Measurements from ENCODE around the gene COL24A1.
"Not testable (repeated sequence)": the region's sequence is repeated elsewhere in the genome, so short reads cannot be mapped to it uniquely, and the experiment has no call there.

The COL24A1 gene

DNA sequence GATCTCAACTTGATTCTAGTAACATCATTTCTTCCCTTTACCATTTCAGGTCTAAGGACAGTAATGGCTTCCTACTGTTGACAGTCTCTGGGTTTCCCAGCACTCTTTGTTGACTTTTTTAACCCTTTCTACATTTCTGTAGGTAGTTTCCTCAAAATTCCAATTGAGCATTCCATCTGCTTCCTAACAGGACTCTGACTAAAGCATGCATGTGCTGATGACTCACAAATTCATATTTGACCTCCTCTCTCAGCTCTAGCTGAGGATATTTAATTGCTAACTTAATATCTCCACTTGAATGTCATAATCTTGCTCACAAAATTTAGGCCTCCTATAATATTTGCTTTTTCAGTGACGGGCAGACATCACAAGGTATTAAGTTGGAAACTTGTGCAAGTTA is 355.1 kb downstream of the COL24A1 start:
- DNase-seq (ENCODE audit: low spot score), result no peak

DNA sequence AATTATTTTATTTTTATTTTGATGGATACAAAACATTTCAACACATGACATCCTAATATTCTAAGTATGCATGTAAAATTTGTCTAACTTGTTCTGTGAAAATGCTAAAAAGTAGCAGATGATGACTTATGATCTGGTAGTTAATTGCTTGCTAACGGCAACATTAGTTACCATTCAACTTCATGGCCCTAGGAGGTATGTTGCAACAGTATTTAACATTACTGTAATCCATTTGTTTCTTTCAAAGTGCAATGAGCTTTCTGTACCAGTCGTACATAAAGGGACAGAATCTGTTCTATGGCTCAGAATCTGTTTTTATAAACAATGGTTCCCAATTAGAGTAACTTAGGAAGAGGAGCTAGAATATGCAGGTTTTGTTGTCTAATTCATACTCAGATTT is 356.8 kb downstream of the COL24A1 start:
- no peak for DNase-seq (ENCODE audit: low spot score)

GRCh38 chr1:85798419-85798818 is 358.2 kb downstream of the COL24A1 start:
- no peak for DNase-seq (ENCODE audit: low spot score)

DNA sequence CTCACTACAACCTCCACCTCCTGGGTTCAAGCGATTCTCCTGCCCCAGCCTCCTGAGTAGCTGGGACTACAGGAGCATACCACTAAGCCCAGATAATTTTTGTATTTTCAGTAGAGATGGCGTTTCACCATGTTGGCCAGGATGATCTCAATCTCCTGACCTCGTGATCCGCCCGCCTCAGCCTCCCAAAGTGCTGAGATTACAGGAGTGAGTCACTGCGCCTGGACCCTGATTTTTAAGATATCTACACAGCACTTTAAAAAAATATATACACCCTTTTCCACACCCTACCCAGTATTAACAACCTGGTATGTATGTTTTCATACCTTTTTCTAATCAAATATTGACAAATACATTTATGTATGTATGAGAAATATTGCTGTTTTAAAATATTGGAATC is 379.6 kb downstream of the COL24A1 start:
- not testable (repeated sequence) for DNase-seq (ENCODE audit: low spot score)

- no peak for DNase-seq (ENCODE audit: low spot score)
These were observed 393.8 kb downstream of the COL24A1 start for GRCh38 chr1:85762804-85763203.

GRCh38 chr1:85756864-85757263 is 399.7 kb downstream of the COL24A1 start:
- no peak for DNase-seq (ENCODE audit: low spot score)

- DNase-seq (ENCODE audit: low spot score), result no peak
These were observed 408.5 kb downstream of the COL24A1 start for GRCh38 chr1:85748120-85748519.

DNA sequence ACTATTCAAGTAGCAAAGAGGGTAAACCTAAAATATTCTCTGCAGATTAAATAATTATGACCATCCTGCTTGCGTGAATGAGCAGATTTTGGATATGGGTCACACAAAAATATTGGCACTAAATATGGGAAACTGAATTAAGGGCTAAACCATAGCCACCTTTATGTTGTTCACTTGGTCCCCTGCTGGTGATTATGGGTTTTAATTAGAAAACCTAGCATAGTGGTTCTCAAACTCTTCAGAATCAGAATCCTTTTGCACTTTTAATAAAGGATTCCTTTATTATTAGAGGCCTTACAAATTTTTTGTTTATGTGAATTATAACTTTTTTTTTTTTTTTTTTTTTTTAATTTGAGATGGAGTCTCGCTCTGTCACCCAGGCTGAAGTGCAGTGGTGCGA is 409.8 kb downstream of the COL24A1 start:
- no peak for DNase-seq (ENCODE audit: low spot score)

GRCh38 chr1:85743814-85744213 is 412.8 kb downstream of the COL24A1 start:
- no peak for DNase-seq (ENCODE audit: low spot score)

- peak; percentile 6 for DNase-seq (ENCODE audit: low spot score)
These were observed 421.6 kb downstream of the COL24A1 start for GRCh38 chr1:85734931-85735330.

- DNase-seq (ENCODE audit: low spot score), result no peak
These were observed 437.8 kb downstream of the COL24A1 start for GRCh38 chr1:85718678-85719340.

- not testable (repeated sequence) for DNase-seq (ENCODE audit: low spot score)
These were observed 442.0 kb downstream of the COL24A1 start for GRCh38 chr1:85714418-85715114.

DNA sequence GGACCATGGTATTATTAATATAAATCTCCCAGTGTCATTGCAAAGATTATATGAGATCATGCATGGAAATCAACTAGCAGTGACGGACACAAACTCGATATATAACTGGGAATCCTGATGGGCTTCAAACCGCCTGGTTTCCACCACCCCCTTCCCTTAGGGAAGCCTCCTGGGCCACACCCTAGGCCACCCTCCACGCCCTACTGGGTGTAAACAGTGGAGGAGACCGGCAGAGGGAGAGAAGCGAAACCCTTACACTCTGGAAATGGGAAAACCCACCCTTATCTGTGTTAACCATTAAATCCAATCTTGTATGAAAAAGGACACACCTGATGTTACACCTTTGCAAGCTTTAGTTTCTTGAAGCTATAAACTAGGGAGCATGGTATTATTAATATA is 447.7 kb downstream of the COL24A1 start:
- DNase-seq (ENCODE audit: low spot score), result peak; percentile 74

GRCh38 chr1:85707990-85708828 is 448.4 kb downstream of the COL24A1 start, which contains the start of gene ZNHIT6:
Gene ZNHIT6 (minus strand): TSS chr1:85708433. CDS start chr1:85708284, 149 bp downstream.
- peak; percentile 96 for DNase-seq (ENCODE audit: low spot score)

GRCh38 chr1:85707267-85707989 is 449.1 kb downstream of the COL24A1 start:
- peak; percentile 4 for DNase-seq (ENCODE audit: low spot score)

DNA sequence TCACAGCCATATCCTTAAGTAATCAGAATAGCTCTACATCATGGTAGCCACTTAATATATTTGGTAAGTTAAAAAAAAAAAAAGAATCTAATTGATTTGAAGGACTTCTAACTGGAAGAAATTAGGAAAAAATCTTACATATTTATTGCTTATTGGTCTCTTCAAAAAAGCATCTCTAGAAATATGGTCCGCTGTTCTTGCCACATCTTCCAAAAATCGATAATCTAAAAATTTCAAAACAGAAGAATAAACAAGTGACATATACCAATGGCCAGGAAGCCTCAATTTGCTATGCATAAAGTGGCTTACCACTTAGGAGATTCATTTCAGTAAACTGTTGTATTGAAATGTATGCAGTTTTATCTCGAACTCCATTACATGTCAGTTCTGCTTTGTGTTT is 450.6 kb downstream of the COL24A1 start:
- DNase-seq (ENCODE audit: low spot score), result no peak

DNA sequence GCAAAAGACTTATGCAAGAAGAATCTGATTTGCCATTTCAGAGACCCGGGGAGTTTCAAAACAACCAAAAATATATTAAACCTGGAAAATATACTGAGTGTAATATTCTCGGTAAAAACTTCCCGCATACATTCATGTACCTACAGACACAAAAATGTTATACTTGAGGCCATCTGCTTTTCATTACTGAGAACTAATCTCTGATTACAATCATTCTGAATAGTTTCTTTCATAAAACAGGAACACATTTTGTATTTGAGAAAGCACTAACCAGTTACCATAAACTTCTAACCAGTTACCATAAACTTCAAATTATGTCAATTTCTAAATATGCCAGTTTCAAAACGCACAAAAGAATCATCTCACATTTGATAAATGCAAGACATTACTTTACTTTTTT is 456.1 kb downstream of the COL24A1 start:
- no peak for DNase-seq (ENCODE audit: low spot score)

GRCh38 chr1:85697895-85698294 is 458.7 kb downstream of the COL24A1 start:
- DNase-seq (ENCODE audit: low spot score), result no peak

- no peak for DNase-seq (ENCODE audit: low spot score)
These were observed 463.8 kb downstream of the COL24A1 start for GRCh38 chr1:85692730-85693314.

DNA sequence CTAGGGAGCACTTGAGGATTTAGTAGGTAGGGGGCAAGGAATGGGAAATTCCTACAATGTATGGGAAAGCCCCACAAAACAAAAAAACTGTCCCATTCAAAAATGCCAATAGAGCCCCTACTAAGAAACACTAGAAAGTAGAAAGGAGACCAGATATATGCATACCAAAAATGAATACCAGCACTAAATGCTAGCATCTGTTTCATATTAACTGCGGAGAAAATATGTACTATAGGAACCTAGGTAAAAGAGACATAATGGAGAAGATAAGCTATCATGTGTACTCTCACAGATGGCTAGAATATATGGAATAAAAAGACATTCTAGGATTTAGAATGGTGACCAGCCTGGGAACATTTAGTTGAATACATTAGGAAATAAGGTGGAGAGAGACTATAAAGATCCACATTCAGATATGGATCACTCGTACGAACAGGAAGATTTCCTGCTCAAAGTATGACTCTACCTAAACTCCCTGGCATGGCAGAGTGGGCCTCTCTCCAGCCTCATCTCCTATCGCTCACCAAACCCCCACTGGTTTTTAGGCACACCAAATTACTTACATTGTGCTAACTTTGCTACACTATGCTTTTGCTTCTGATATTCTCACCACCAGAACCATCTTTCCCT is 466.7 kb downstream of the COL24A1 start:
- no peak for DNase-seq (ENCODE audit: low spot score)
